OCI-LY1 (cell line): ENCODE measurements around the gene DYNC1I1.
A peak's percentile ranks its signal among the peaks of the same experiment; 100 is the strongest.

Experiments
- H2AFZ ChIP-seq: fragments of 200-600 bp; sonication (generic), shearing (Covaris generic); 2 replicates; pipeline ENCODE4 v1.6.0; 2014; ENCODE audit warnings: antibody characterized with exemption, mild to moderate bottlenecking, low read length
- H3F3A ChIP-seq: fragments of 200-600 bp; sonication (generic), shearing (Covaris generic); 2 replicates; pipeline ENCODE4 v1.6.0; 2014; ENCODE audit warnings: mild to moderate bottlenecking, antibody characterized with exemption, low read length, moderate library complexity; ENCODE audit not compliant: insufficient read depth
- H3K27ac ChIP-seq: fragments of 200-600 bp; sonication (generic); 2 replicates; pipeline ENCODE4 v1.5.1; 2014; ENCODE audit warnings: low read length, mixed run types, mild to moderate bottlenecking, low read depth; ENCODE audit not compliant: poor library complexity, severe bottlenecking
- H3K27me3 ChIP-seq: fragments of 200-600 bp; sonication (generic); 2 replicates; pipeline ENCODE4 v1.6.0; 2014; ENCODE audit warnings: antibody characterized with exemption, mild to moderate bottlenecking, low read length, moderate library complexity; ENCODE audit not compliant: insufficient read depth
- H3K36me3 ChIP-seq: fragments of 200-600 bp; sonication (generic); 2 replicates; pipeline ENCODE4 v1.6.1; 2014; ENCODE audit warnings: mild to moderate bottlenecking, antibody characterized with exemption, low read length, moderate library complexity, mixed read lengths; ENCODE audit not compliant: insufficient read depth
- H3K4me1 ChIP-seq: fragments of 200-600 bp; sonication (generic); 2 replicates; pipeline ENCODE4 v1.5.1; 2014; ENCODE audit warnings: mild to moderate bottlenecking, low read length, moderate library complexity; ENCODE audit not compliant: insufficient read depth, severe bottlenecking
- H3K4me2 ChIP-seq: fragments of 200-600 bp; sonication (generic), shearing (Covaris generic); 2 replicates; pipeline ENCODE4 v1.6.1; 2014; ENCODE audit warnings: low read length
- H3K4me3 ChIP-seq: fragments of 200-600 bp; sonication (generic); 2 replicates; pipeline ENCODE4 v1.5.1; 2014; ENCODE audit warnings: low read length, low read depth, mild to moderate bottlenecking, mixed read lengths; ENCODE audit not compliant: poor library complexity, severe bottlenecking
- H3K79me2 ChIP-seq: fragments of 200-600 bp; shearing (Covaris generic); 2 replicates; pipeline ENCODE4 v1.6.1; 2016; ENCODE audit warnings: mixed run types, low read length, mixed read lengths; ENCODE audit not compliant: insufficient read depth
- H3K9ac ChIP-seq: fragments of 200-600 bp; sonication (generic), shearing (Covaris generic); 2 replicates; pipeline ENCODE4 v1.6.1; 2014; ENCODE audit warnings: mild to moderate bottlenecking, low read length, mixed read lengths
- H3K9me2 ChIP-seq: fragments of 200-600 bp; sonication (generic), shearing (Covaris generic); 2 replicates; pipeline ENCODE4 v1.6.1; 2014; ENCODE audit warnings: low read depth, mild to moderate bottlenecking, low read length, mixed read lengths
- H3K9me3 ChIP-seq: fragments of 200-600 bp; shearing (Covaris generic); 2 replicates; pipeline ENCODE4 v1.6.1; 2014; ENCODE audit warnings: low read length, mixed read lengths
- H4K20me1 ChIP-seq: fragments of 200-600 bp; sonication (generic), shearing (Covaris generic); 2 replicates; pipeline ENCODE4 v1.6.0; 2016; ENCODE audit warnings: mild to moderate bottlenecking, low read length; ENCODE audit not compliant: insufficient read depth
- EZH2 ChIP-seq: fragments of 200-600 bp; sonication (generic), shearing (Covaris generic); IDR thresholded peaks from 2 replicates; pipeline ENCODE4 v1.8.0; 2017; ENCODE audit warnings: borderline replicate concordance, mixed run types, mild to moderate bottlenecking, antibody characterized with exemption, low read length, moderate library complexity, mixed read lengths
- TF ChIP-seq, protein P1 (sequence below): fragments of 200-600 bp; sonication (generic), shearing (Covaris generic); IDR thresholded peaks from 2 replicates; pipeline ENCODE4 v1.5.1; 2017; ENCODE audit warnings: mild to moderate bottlenecking, antibody characterized with exemption, low read length, moderate library complexity, mixed read lengths

DYNC1I1 gene

GRCh38 chr7:95908499-95908898 lies 136.1 kb downstream of the DYNC1I1 start:
- Histone ChIP-seq H2AFZ (no peak overlapping the region), H3K9me3 (no peaks in the 10 kb centered on the region), H3K36me3 (no peaks in the 10 kb centered on the region), H3K9ac (peak overlapping the region; percentile 15; the same call in 1 of the 2 replicates), H3K9me2 (no peaks in the 10 kb centered on the region), H3K27ac (peak overlapping the region; percentile 88), H3K27me3 (no peaks in the 10 kb centered on the region), H3K4me2 (no peak overlapping the region), H3F3A (no peaks in the 10 kb centered on the region), H3K79me2 (no peaks in the 10 kb centered on the region), H4K20me1 (no peaks in the 10 kb centered on the region), H3K4me1 (peaks cover 95% of the 10 kb centered on the region), H3K4me3 (no peak overlapping the region)
- TF ChIP-seq EZH2 = no peak
- TF ChIP-seq, protein P1, sequence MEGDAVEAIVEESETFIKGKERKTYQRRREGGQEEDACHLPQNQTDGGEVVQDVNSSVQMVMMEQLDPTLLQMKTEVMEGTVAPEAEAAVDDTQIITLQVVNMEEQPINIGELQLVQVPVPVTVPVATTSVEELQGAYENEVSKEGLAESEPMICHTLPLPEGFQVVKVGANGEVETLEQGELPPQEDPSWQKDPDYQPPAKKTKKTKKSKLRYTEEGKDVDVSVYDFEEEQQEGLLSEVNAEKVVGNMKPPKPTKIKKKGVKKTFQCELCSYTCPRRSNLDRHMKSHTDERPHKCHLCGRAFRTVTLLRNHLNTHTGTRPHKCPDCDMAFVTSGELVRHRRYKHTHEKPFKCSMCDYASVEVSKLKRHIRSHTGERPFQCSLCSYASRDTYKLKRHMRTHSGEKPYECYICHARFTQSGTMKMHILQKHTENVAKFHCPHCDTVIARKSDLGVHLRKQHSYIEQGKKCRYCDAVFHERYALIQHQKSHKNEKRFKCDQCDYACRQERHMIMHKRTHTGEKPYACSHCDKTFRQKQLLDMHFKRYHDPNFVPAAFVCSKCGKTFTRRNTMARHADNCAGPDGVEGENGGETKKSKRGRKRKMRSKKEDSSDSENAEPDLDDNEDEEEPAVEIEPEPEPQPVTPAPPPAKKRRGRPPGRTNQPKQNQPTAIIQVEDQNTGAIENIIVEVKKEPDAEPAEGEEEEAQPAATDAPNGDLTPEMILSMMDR = no peak

GRCh38 chr7:95910341-95910740 lies 138.0 kb downstream of the DYNC1I1 start:
- peaks cover 95% of the 10 kb centered on the region for H3K4me1 ChIP-seq
- no peaks in the 10 kb centered on the region for H4K20me1 ChIP-seq
- TF ChIP-seq EZH2 = no peak
- TF ChIP-seq, protein P1 = no peak
- H3K27ac ChIP-seq = peak overlapping the region; percentile 76
- no peaks in the 10 kb centered on the region for H3K79me2 ChIP-seq
- no peaks in the 10 kb centered on the region for H3K27me3 ChIP-seq
- no peaks in the 10 kb centered on the region for H3F3A ChIP-seq
- no peak overlapping the region for H2AFZ ChIP-seq
- H3K36me3 ChIP-seq = no peaks in the 10 kb centered on the region
- H3K9me3 ChIP-seq = no peaks in the 10 kb centered on the region
- no peak overlapping the region for H3K4me2 ChIP-seq
- H3K9me2 ChIP-seq = no peaks in the 10 kb centered on the region
- peak overlapping the region; percentile 29; the same call in 1 of the 2 replicates for H3K9ac ChIP-seq
- no peak overlapping the region for H3K4me3 ChIP-seq

GRCh38 chr7:95915731-95916130 lies 143.4 kb downstream of the DYNC1I1 start:
- TF ChIP-seq, protein P1 = no peak
- TF ChIP-seq EZH2 = no peak
- Histone ChIP-seq H3K27me3 (no peaks in the 10 kb centered on the region), H3K4me3 (peak overlapping the region; percentile 2), H3K9ac (peak overlapping the region; percentile 24), H3K9me2 (no peaks in the 10 kb centered on the region), H2AFZ (0 out of 2 replicates have a peak overlapping the region, but pooled peaks have one; percentile 22), H4K20me1 (no peaks in the 10 kb centered on the region), H3K9me3 (no peaks in the 10 kb centered on the region), H3K27ac (peak overlapping the region; percentile 59), H3F3A (no peaks in the 10 kb centered on the region), H3K79me2 (no peaks in the 10 kb centered on the region), H3K4me1 (peaks cover 75% of the 10 kb centered on the region), H3K4me2 (peak overlapping the region; percentile 51), H3K36me3 (no peaks in the 10 kb centered on the region)
